Large intestine (tissue), 12 donors: ENCODE data around the gene HSD17B11. TPM values are rescaled to one million over a fixed set of nuclear protein-coding genes. Genes with fewer than 3 reads are reported as not detected.
"Not testable (repeated sequence)": the region's sequence is repeated elsewhere in the genome, so short reads cannot be mapped to it uniquely, and the experiment has no call there.

Experiments
- DNase-seq, 2 donors: peaks; one replicate each; pipeline versions ENCODE4 v3.0.0 to v3.0.0-alpha.2; 2013
- H3K27ac ChIP-seq: one replicate; pipeline ENCODE4 v1.5.1; 2013; ENCODE audit warnings: low read length
- H3K27me3 ChIP-seq: 2 replicates; pipeline ENCODE4 v1.6.1; 2013; ENCODE audit warnings: low read length; ENCODE audit not compliant: control insufficient read depth, insufficient read depth
- H3K36me3 ChIP-seq: 2 replicates; pipeline ENCODE4 v1.6.1; 2013; ENCODE audit warnings: low read length; ENCODE audit not compliant: control insufficient read depth, insufficient read depth
- H3K4me1 ChIP-seq: one replicate; pipeline ENCODE4 v1.6.1; 2013; ENCODE audit warnings: low read length; ENCODE audit not compliant: control insufficient read depth, insufficient read depth
- H3K4me3 ChIP-seq: one replicate; pipeline ENCODE4 v1.5.1; 2013; ENCODE audit warnings: low read length
- H3K9me3 ChIP-seq: one replicate; pipeline ENCODE4 v1.6.1; 2013; ENCODE audit warnings: mild to moderate bottlenecking, low read depth, low read length, moderate library complexity; ENCODE audit not compliant: control insufficient read depth
- WGBS: methylation state at CpG from one replicate; pipeline ENCODE4 v1.1.5; 2013; ENCODE audit warnings: low lambda C conversion rate; ENCODE audit not compliant: insufficient coverage; 5-methylcytosine and 5-hydroxymethylcytosine counted together
- long read RNA-seq, 11 donors: transcript quantifications; one replicate each; lab custom pipeline, GENCODE V29; 2026
- polyA plus RNA-seq: library from polyadenylated mRNA; unstranded; fragments of 120-200 nt; gene quantifications from one replicate; pipeline ENCODE4 v1.2.1, GENCODE V29; 2013

Gene HSD17B11, protein sequence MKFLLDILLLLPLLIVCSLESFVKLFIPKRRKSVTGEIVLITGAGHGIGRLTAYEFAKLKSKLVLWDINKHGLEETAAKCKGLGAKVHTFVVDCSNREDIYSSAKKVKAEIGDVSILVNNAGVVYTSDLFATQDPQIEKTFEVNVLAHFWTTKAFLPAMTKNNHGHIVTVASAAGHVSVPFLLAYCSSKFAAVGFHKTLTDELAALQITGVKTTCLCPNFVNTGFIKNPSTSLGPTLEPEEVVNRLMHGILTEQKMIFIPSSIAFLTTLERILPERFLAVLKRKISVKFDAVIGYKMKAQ
- 235 TPM for polyA plus RNA-seq
- long read RNA-seq, donor 1, transcript HSD17B11-201 (7 exons, 1,885 nt): major isoform, 122 of 133 reads
- long read RNA-seq, donor 1, partial matches to known transcripts: 5 of 133 reads
- long read RNA-seq, donor 1, other reads (novel, unspliced or antisense): 5 of 133 reads
- long read RNA-seq, donor 2, transcript HSD17B11-201 (7 exons, 1,885 nt): major isoform, 332 of 401 reads
- long read RNA-seq, donor 2, partial matches to known transcripts: 67 of 401 reads
- long read RNA-seq, donor 2, other reads (novel, unspliced or antisense): 0 of 401 reads
- long read RNA-seq, donor 3, transcript HSD17B11-201 (7 exons, 1,885 nt): major isoform, 309 of 422 reads
- long read RNA-seq, donor 3, partial matches to known transcripts: 106 of 422 reads
- long read RNA-seq, donor 3, other reads (novel, unspliced or antisense): 5 of 422 reads
- long read RNA-seq, donor 4, transcript HSD17B11-201 (7 exons, 1,885 nt): major isoform, 24 of 24 reads
- long read RNA-seq, donor 4, partial matches to known transcripts: 0 of 24 reads
- long read RNA-seq, donor 4, other reads (novel, unspliced or antisense): 0 of 24 reads
- long read RNA-seq, donor 5, transcript HSD17B11-201 (7 exons, 1,885 nt): major isoform, 159 of 201 reads
- long read RNA-seq, donor 5, partial matches to known transcripts: 29 of 201 reads
- long read RNA-seq, donor 5, other reads (novel, unspliced or antisense): 11 of 201 reads
- long read RNA-seq, donor 6, transcript HSD17B11-201 (7 exons, 1,885 nt): major isoform, 146 of 251 reads
- long read RNA-seq, donor 6, partial matches to known transcripts: 102 of 251 reads
- long read RNA-seq, donor 6, other reads (novel, unspliced or antisense): 0 of 251 reads
- long read RNA-seq, donor 7, transcript HSD17B11-201 (7 exons, 1,885 nt): major isoform, 46 of 51 reads
- long read RNA-seq, donor 7, partial matches to known transcripts: 5 of 51 reads
- long read RNA-seq, donor 7, other reads (novel, unspliced or antisense): 0 of 51 reads
- long read RNA-seq, donor 8, transcript HSD17B11-201 (7 exons, 1,885 nt): major isoform, 265 of 348 reads
- long read RNA-seq, donor 8, partial matches to known transcripts: 82 of 348 reads
- long read RNA-seq, donor 8, other reads (novel, unspliced or antisense): 0 of 348 reads
- long read RNA-seq, donor 9, transcript HSD17B11-201 (7 exons, 1,885 nt): major isoform, 218 of 413 reads
- long read RNA-seq, donor 9, partial matches to known transcripts: 164 of 413 reads
- long read RNA-seq, donor 9, other reads (novel, unspliced or antisense): 29 of 413 reads
- long read RNA-seq, donor 10, transcript HSD17B11-201 (7 exons, 1,885 nt): major isoform, 250 of 349 reads
- long read RNA-seq, donor 10, partial matches to known transcripts: 86 of 349 reads
- long read RNA-seq, donor 10, other reads (novel, unspliced or antisense): 10 of 349 reads
- long read RNA-seq, donor 11, transcript HSD17B11-201 (7 exons, 1,885 nt): major isoform, 149 of 300 reads
- long read RNA-seq, donor 11, partial matches to known transcripts: 113 of 300 reads
- long read RNA-seq, donor 11, other reads (novel, unspliced or antisense): 37 of 300 reads

DNA sequence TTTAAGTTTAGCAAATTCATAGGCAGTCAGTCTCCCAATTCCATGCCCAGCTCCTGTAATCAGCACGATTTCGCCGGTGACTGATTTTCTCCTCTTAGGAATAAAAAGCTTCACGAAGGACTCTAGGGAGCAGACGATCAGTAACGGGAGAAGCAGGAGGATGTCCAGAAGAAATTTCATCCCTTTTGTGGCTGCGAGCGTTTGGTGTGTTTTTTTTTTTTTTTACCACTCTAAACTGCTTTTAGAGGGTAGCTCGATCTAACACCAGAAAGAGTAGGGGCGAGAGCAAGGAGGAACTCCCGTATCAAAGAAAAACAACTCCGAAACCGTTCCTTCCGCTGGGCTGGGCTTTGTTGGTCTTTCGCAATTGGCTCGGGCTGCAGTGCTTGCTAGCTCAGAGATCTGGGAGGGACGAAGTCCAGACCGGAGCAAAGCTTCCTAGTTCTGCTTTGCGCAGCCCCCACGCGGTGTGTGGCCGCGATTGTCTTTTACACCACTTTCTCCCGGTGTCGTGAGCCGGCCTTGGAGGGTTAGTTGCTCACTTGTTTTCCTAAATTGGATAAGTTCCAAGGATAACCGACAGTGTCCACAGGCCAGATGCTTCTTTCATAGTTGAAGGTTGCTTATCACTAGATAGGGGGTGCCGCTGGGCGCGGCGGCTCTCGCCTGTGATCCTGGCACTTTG lies at the start of gene HSD17B11:
Gene HSD17B11, minus strand, starts transcription at position 298 of the 685 bp plus-strand sequence. Its CDS starts 118 bp downstream, at position 180.
- H3K4me1 ChIP-seq: peaks cover 5% of the 10 kb centered on the region
- H3K27ac ChIP-seq: peak within 1 kb of the TSS; percentile 78
- DNase-seq: peak; percentile 94 to 97
- no peaks in the 10 kb centered on the region for H3K27me3 ChIP-seq
- H3K4me3 ChIP-seq: peak within 1 kb of the TSS; percentile 71
- peaks cover 6% of the 10 kb centered on the region for H3K36me3 ChIP-seq
- 0% methylated on average over 2 of the region's 32 CpGs for WGBS
- no peaks in the 10 kb centered on the region for H3K9me3 ChIP-seq

DNA sequence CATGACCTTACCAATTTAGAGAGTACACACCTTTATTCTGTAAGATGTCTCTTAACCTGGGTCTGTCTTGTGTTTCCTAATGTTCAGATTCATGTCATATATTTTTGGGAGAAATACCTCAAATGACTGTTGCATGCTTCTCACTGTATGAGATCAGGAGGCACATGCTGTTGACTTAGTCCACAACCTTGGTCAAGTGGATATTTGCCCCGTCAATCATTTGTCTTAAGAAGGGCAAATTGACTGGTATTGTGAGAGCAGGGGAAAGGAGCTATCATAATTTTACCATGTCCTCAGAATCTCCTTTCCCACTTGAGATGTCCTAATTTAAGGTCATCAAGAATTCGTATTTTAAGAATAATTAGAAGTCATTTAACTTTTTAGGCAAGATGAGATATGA lies 42.4 kb upstream of the HSD17B11 start:
- Histone ChIP-seq H3K27ac (no peak overlapping the region), H3K4me1 (no peaks in the 10 kb centered on the region), H3K27me3 (no peaks in the 10 kb centered on the region), H3K4me3 (no peak overlapping the region), H3K9me3 (no peaks in the 10 kb centered on the region), H3K36me3 (peaks cover 9% of the 10 kb centered on the region)
- DNase-seq: no peak
- WGBS: 100% methylated on average over 1 of the region's 2 CpGs

- peak in 1 of 2 donors; percentile 6 for DNase-seq
- peaks cover 2% of the 10 kb centered on the region for H3K36me3 ChIP-seq
- H3K4me1 ChIP-seq: no peaks in the 10 kb centered on the region
- H3K27ac ChIP-seq: no peak overlapping the region
- no peaks in the 10 kb centered on the region for H3K27me3 ChIP-seq
- no CpG with 5 or more reads among the region's 2 CpGs for WGBS
- no peak overlapping the region for H3K4me3 ChIP-seq
- H3K9me3 ChIP-seq: no peaks in the 10 kb centered on the region
These were observed 39.0 kb upstream of the HSD17B11 start for GRCh38 chr4:87430038-87430437.

- 100% methylated on average over 1 of the region's 6 CpGs for WGBS
- H3K27me3 ChIP-seq: no peaks in the 10 kb centered on the region
- no peak for DNase-seq
- no peaks in the 10 kb centered on the region for H3K4me1 ChIP-seq
- no peaks in the 10 kb centered on the region for H3K9me3 ChIP-seq
- H3K4me3 ChIP-seq: no peak overlapping the region
- no peak overlapping the region for H3K27ac ChIP-seq
- no peaks in the 10 kb centered on the region for H3K36me3 ChIP-seq
These were observed 38.0 kb upstream of the HSD17B11 start for GRCh38 chr4:87428979-87429378.

DNA sequence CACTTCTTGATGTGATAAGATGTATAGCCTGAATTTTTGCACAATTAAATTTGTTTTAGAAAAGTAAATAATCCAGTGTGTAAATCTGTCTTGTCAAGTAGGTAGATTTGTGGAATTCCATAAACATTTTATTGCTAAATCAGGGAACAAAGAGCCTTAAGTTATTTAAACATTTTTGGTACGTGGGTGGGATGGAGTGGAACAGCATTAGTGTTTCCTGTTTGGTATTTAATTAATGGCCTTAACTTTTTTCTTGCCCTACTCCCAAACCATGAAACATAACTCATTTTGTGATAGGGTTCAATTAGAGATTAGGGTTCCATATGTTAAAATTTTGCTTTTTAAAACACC lies 36.5 kb upstream of the HSD17B11 start:
- no peak overlapping the region for H3K4me3 ChIP-seq
- no peaks in the 10 kb centered on the region for H3K27me3 ChIP-seq
- H3K36me3 ChIP-seq: no peaks in the 10 kb centered on the region
- DNase-seq: no peak
- no peaks in the 10 kb centered on the region for H3K4me1 ChIP-seq
- no peaks in the 10 kb centered on the region for H3K9me3 ChIP-seq
- H3K27ac ChIP-seq: no peak overlapping the region
- WGBS: 20% methylated on average over 1 of the region's 1 CpG

- no peak overlapping the region for H3K4me3 ChIP-seq
- peak in 1 of 2 donors; percentile 15 for DNase-seq
- no peaks in the 10 kb centered on the region for H3K36me3 ChIP-seq
- H3K4me1 ChIP-seq: peaks cover under 1% of the 10 kb centered on the region
- no peaks in the 10 kb centered on the region for H3K9me3 ChIP-seq
- no peak overlapping the region for H3K27ac ChIP-seq
- no peaks in the 10 kb centered on the region for H3K27me3 ChIP-seq
- 67% methylated on average over 1 of the region's 3 CpGs for WGBS
These were observed 36.0 kb upstream of the HSD17B11 start for GRCh38 chr4:87426865-87427517.

GRCh38 chr4:87425711-87426110 lies 34.7 kb upstream of the HSD17B11 start:
- WGBS: no CpG with 5 or more reads among the region's 2 CpGs
- Histone ChIP-seq H3K4me1 (peaks cover 13% of the 10 kb centered on the region), H3K9me3 (no peaks in the 10 kb centered on the region), H3K4me3 (no peak overlapping the region), H3K27me3 (no peaks in the 10 kb centered on the region), H3K36me3 (no peaks in the 10 kb centered on the region), H3K27ac (peak overlapping the region; percentile 30)
- DNase-seq: peak in 1 of 2 donors; percentile 16

GRCh38 chr4:87424099-87424543 lies 33.1 kb upstream of the HSD17B11 start:
- H3K9me3 ChIP-seq, H3K27me3 ChIP-seq, H3K36me3 ChIP-seq, DNase-seq: not testable (repeated sequence)
- peak overlapping the region; percentile 97 for H3K27ac ChIP-seq
- H3K4me3 ChIP-seq: peak overlapping the region; percentile 90
- H3K4me1 ChIP-seq: peaks cover 25% of the 10 kb centered on the region
- WGBS: 83% methylated on average over 6 of the region's 22 CpGs
